Pulmonary artery endothelial cell (primary cell): ENCODE measurements around the gene IPPK. TPM values are rescaled to one million over a fixed set of nuclear protein-coding genes. Genes with fewer than 3 reads are reported as not detected.

Experiments used
- DNase-seq: peaks from one replicate; pipeline ENCODE4 v3.0.0-alpha.2; 2011; ENCODE audit warnings: low read depth, low spot score
- total RNA-seq: library from RNA; depleted of rRNA; stranded (reverse); fragments of >200 nt; gene quantifications from 2 replicates; pipeline ENCODE4 v1.2.3, GENCODE V29; 2014

The IPPK gene
- total RNA-seq, 1 donor from 2014 or later: 26.0 TPM

GRCh38 chr9:92657296-92658094 is 12.4 kb downstream of the IPPK start:
- no peak for DNase-seq

GRCh38 chr9:92656537-92656925 is 13.4 kb downstream of the IPPK start:
- no peak for DNase-seq

- no peak for DNase-seq
These were observed 13.9 kb downstream of the IPPK start for GRCh38 chr9:92655896-92656536.

- no peak for DNase-seq
These were observed 14.6 kb downstream of the IPPK start for GRCh38 chr9:92655366-92655765.

GRCh38 chr9:92654481-92655301 is 15.2 kb downstream of the IPPK start:
- DNase-seq: no peak

- DNase-seq: no peak
These were observed 17.5 kb downstream of the IPPK start for GRCh38 chr9:92652461-92652860.

- no peak for DNase-seq
These were observed 18.9 kb downstream of the IPPK start for GRCh38 chr9:92650839-92651621.

- DNase-seq: no peak
These were observed 19.6 kb downstream of the IPPK start for GRCh38 chr9:92650296-92650695.

- DNase-seq: no peak
These were observed 20.9 kb downstream of the IPPK start for GRCh38 chr9:92649007-92649406.

GRCh38 chr9:92648474-92648971 is 21.4 kb downstream of the IPPK start:
- DNase-seq: no peak

GRCh38 chr9:92647671-92648473 is 22.1 kb downstream of the IPPK start:
- no peak for DNase-seq

- DNase-seq: no peak
These were observed 24.9 kb downstream of the IPPK start for GRCh38 chr9:92645041-92645440.

- no peak for DNase-seq
These were observed 25.7 kb downstream of the IPPK start for GRCh38 chr9:92644278-92644677.

GRCh38 chr9:92642564-92642963 is 27.4 kb downstream of the IPPK start:
- DNase-seq: no peak

- DNase-seq: no peak
These were observed 27.9 kb downstream of the IPPK start for GRCh38 chr9:92642041-92642451.

- no peak for DNase-seq
These were observed 28.7 kb downstream of the IPPK start for GRCh38 chr9:92641092-92641809.

GRCh38 chr9:92640398-92641091 is 29.4 kb downstream of the IPPK start:
- DNase-seq: no peak

GRCh38 chr9:92639791-92640271 is 30.1 kb downstream of the IPPK start:
- DNase-seq: no peak

- DNase-seq: no peak
These were observed 30.8 kb downstream of the IPPK start for GRCh38 chr9:92639124-92639523.
